ENCODE results near the gene BRD3OS. TPM values are rescaled to one million over a fixed set of nuclear protein-coding genes. Genes with fewer than 3 reads are reported as not detected.
A peak's percentile ranks its signal among the peaks of the same experiment; 100 is the strongest.
"Not testable (repeated sequence)": the region's sequence is repeated elsewhere in the genome, so short reads cannot be mapped to it uniquely, and the experiment has no call there.

Gene BRD3OS
- total and polyA plus RNA-seq, 9 donors: 7.8 to 10.5 (median 9.6) TPM

DNA sequence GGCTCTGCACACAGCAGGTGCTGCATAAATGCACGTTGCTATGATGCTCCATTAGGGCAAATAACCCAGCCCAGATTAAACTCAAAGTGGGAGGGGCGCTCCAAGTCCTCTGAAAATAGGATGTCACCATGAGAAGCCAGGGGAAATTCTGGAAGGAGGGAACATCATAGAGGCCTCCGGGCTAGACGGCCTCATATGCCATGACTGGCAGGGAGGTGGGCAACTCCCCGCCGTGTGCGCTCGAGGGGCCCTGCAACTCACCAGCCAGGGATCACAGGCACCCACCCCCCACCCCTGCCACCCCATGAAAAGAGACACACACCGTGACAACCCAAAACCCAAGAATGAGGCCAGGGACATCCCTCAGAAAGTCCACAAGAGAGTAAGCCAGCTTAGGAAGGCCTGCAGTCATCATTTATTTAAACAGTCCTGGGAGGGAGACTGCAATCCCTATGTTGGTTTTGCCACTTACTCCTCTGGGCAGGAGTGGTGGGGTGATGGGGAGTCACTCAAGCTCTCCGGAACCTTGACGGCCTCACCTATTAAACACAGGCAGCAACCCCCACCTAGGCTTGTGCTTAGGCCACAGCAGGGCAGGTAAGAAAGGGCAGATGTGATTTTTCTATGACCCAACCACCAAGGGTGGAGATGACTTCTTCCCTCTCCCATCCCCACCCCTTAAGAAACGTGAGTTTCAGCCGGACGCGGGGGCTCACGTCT is 37.2 kb upstream of the BRD3OS start:
- Histone ChIP-seq H3K27me3 (ENCODE audit: control insufficient read depth, insufficient read depth, low read length) (peaks cover 5% of the 10 kb centered on the region), H3K4me3 (ENCODE audit: low read length) (no peak overlapping the region), H3K9me3 (replicated peaks; ENCODE audit: control insufficient read depth, low read depth, low read length) (no peaks in the 10 kb centered on the region), H3K27ac (ENCODE audit: low read length) (no peak overlapping the region), H3K36me3 (ENCODE audit: control insufficient read depth, insufficient read depth, low read length) (no peaks in the 10 kb centered on the region), H3K4me1 (ENCODE audit: control insufficient read depth, insufficient read depth, low read length) (peaks cover 21% of the 10 kb centered on the region)
- DNase-seq: no peak
- WGBS (ENCODE audit: insufficient coverage): 80% methylated on average over 2 of the region's 16 CpGs

DNA sequence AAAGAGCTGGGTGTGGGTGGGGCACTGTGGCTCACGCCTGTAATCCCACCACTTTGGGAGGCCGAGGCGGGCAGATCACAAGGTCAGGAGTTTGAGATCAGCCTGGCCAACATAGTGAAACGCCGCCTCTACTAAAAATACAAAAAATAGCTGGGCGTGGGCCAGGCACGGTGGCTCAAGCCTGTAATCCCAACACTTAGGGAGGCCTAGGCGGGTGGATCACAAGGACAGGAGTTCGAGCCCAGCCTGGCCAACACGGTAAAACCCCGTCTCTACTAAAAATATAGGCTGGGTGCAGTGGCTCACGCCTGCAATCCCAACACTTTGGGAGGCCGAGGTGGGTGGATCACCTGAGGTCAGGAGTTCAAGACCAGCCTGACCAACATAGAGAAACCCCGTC is 36.5 kb upstream of the BRD3OS start:
- H3K27me3 ChIP-seq (ENCODE audit: control insufficient read depth, insufficient read depth, low read length); DNase-seq; H3K36me3 ChIP-seq (ENCODE audit: control insufficient read depth, insufficient read depth, low read length); H3K4me3 ChIP-seq (ENCODE audit: low read length); H3K27ac ChIP-seq (ENCODE audit: low read length); H3K9me3 ChIP-seq (replicated peaks; ENCODE audit: control insufficient read depth, low read depth, low read length): not testable (repeated sequence)
- 68% methylated on average over 9 of the region's 14 CpGs for WGBS (ENCODE audit: insufficient coverage)
- peaks cover 25% of the 10 kb centered on the region for H3K4me1 ChIP-seq (ENCODE audit: control insufficient read depth, insufficient read depth, low read length)

DNA sequence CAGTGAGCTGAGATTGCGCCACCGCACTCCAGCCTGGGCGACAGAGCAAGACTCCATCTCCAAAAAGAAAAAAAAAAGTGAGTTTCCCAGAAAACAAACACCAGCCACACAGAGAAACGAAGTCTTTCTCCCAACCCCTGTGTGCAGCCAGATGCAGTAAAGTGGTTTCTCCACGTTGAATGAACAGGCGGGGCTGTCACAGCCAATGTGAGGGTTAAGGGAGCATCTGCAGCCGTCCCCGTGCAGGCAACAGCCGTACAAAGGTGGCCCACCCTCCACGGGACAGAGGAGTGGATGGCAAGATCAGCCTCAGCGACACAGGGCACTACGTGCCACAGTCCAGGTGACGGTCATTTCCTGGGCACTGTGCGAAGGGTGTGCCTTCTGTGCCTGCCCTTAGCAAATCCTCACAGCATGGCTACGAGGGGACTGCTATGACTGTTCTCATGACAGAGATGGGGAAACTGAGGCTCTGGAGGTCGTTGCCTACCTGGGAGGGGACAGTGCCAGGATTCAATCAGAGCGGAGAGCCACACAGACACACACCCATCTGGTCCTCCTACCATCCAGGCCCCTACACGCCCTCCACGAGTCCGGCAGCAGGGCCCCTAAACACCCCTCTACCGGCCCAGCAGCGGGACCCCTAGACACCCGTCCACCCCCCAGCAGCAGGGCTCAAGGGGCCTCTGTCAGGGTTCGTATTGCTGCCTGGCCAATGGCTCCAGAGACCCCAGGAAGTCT is 35.5 kb upstream of the BRD3OS start:
- no peak for DNase-seq
- 59% methylated on average over 13 of the region's 24 CpGs for WGBS (ENCODE audit: insufficient coverage)
- no peak overlapping the region for H3K27ac ChIP-seq (ENCODE audit: low read length)
- peaks cover 5% of the 10 kb centered on the region for H3K27me3 ChIP-seq (ENCODE audit: control insufficient read depth, insufficient read depth, low read length)
- H3K9me3 ChIP-seq (replicated peaks; ENCODE audit: control insufficient read depth, low read depth, low read length): no peaks in the 10 kb centered on the region
- peaks cover 35% of the 10 kb centered on the region for H3K4me1 ChIP-seq (ENCODE audit: control insufficient read depth, insufficient read depth, low read length)
- no peaks in the 10 kb centered on the region for H3K36me3 ChIP-seq (ENCODE audit: control insufficient read depth, insufficient read depth, low read length)
- H3K4me3 ChIP-seq (ENCODE audit: low read length): no peak overlapping the region

DNA sequence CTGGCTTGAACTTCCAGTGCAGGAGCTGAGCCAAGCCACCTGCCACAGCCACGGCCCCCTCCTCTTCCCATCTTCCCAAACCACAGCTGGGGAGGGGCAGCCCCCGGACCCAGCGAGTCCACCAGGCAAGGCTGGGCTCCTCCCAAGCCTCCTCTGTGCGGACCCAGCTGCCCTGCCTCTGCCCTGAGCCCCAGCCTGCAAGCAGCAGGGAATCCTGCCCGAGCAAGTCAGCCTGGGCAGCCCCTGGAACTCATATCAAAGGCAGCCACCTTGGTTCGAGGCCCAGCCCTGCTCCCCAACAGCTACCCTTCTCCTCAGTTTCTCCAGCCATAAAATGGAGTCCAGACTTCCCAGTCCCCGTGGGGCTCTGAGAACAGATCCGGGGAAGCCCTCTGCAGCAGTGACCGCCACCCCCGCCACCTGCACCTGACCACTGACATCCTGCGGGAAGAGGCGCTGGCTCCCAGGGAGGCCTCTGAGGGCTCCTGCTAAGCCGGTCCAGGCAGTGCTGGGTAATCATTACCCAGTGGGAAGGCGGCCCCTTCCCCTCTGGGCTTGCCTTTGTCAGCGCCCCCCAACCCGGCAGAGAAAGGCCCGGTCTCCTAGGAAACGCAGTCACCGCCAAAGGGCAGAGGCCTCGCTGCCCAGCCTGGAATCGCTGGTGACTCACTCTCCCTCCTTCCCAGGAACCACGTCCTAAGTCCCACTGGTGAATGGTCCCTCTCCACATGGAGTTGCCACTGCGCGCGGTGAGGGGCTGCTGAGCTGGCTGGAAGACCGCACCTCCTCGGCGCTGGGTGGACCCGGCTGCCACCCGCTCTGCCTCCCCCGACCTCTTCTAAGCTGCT is 34.7 kb upstream of the BRD3OS start:
- Histone ChIP-seq H3K27ac (ENCODE audit: low read length) (peak overlapping the region; percentile 3), H3K27me3 (ENCODE audit: control insufficient read depth, insufficient read depth, low read length) (peaks cover 5% of the 10 kb centered on the region), H3K4me3 (ENCODE audit: low read length) (peak overlapping the region; percentile 47), H3K9me3 (replicated peaks; ENCODE audit: control insufficient read depth, low read depth, low read length) (no peaks in the 10 kb centered on the region), H3K4me1 (ENCODE audit: control insufficient read depth, insufficient read depth, low read length) (peaks cover 40% of the 10 kb centered on the region), H3K36me3 (ENCODE audit: control insufficient read depth, insufficient read depth, low read length) (no peaks in the 10 kb centered on the region)
- peak; percentile 42 for DNase-seq
- 18% methylated on average over 31 of the region's 31 CpGs for WGBS (ENCODE audit: insufficient coverage)

DNA sequence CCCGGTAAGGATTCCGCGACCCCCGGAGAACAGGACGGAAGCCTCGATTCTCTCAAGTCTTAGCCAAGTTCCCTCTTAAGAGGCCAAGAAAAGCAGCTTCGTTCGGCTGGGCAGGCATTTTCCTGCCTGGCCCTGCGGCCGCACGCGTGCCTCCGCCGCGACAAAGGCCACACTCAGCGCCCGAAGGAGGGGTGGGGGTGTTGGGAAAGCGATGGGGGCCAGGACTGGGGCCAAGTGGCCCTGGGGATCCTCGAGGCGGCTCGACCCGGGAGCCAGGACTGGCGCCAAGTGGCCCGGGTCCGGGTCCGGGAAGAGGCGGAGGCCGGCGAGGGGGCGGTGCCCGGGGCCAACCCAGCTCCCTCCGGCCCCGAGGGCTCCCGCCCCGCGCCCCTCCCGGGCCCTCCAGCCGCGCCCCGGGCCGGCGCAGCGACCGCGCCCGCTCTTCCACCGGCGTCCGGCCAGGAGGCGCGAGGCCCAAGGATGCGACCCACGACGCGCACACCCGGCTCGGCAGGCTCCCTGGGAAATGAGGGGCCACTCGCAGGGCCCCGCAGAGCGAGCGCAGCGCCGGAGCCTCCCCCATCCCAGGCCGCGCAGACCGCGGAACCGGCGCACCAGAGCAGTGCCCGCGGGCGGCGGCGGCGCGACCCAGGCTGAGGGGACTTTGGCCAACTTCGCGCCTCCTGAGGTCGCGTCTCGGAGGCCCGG is 33.9 kb upstream of the BRD3OS start:
- Histone ChIP-seq H3K4me3 (ENCODE audit: low read length) (peak overlapping the region; percentile 47), H3K27me3 (ENCODE audit: control insufficient read depth, insufficient read depth, low read length) (peaks cover 5% of the 10 kb centered on the region), H3K36me3 (ENCODE audit: control insufficient read depth, insufficient read depth, low read length) (no peaks in the 10 kb centered on the region), H3K4me1 (ENCODE audit: control insufficient read depth, insufficient read depth, low read length) (peaks cover 42% of the 10 kb centered on the region), H3K27ac (ENCODE audit: low read length) (peak overlapping the region; percentile 3), H3K9me3 (replicated peaks; ENCODE audit: control insufficient read depth, low read depth, low read length) (no peaks in the 10 kb centered on the region)
- WGBS (ENCODE audit: insufficient coverage): under 1% methylated on average over 80 of the region's 82 CpGs
- peak; percentile 46 for DNase-seq

DNA sequence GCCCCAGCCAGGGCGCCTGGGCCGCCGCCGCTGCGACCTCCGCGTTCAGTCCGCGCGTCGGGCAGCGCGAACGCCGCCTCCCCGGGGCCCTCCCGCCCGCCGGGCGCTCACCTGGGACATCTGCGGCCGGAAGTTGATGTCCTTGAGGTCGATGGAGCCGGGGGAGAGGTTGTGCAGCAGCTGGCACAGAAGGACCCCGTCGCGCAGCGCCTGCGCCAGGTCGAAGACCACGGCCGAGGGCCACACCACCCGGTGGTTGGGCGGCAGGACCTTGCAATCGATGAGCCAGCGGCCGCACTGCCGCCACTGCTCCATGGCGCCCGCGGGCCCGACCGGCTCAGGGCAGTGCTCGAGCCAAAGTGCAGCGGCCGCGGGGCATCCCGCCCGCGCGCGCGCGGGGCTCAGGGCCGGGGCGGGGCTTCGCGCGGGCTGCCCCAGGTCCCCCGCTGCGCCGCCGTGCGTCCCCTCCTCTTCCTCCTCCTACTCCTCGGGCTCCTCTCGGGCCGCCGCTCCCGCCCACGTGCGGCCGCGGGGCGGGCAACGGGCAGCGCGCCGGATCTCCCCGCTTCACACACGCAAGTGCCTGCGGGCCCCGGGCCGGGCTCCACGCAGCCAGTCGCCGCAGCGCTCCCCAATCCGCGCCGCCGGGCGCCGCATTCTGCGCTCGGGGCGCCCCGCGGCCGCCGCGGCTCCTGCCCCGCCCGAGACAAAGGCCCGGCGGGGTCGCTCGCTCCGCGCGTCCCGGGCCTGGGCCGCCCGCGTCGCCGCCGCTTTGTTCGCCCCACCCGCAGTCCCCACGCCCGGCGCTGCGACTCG is 33.1 kb upstream of the BRD3OS start, which contains the start of gene VAV2:
VAV2 (minus strand) TSS at position 361 of the 816 bp plus-strand sequence; CDS start at position 315, 46 bp downstream.
- peak; percentile 74 for DNase-seq

DNA sequence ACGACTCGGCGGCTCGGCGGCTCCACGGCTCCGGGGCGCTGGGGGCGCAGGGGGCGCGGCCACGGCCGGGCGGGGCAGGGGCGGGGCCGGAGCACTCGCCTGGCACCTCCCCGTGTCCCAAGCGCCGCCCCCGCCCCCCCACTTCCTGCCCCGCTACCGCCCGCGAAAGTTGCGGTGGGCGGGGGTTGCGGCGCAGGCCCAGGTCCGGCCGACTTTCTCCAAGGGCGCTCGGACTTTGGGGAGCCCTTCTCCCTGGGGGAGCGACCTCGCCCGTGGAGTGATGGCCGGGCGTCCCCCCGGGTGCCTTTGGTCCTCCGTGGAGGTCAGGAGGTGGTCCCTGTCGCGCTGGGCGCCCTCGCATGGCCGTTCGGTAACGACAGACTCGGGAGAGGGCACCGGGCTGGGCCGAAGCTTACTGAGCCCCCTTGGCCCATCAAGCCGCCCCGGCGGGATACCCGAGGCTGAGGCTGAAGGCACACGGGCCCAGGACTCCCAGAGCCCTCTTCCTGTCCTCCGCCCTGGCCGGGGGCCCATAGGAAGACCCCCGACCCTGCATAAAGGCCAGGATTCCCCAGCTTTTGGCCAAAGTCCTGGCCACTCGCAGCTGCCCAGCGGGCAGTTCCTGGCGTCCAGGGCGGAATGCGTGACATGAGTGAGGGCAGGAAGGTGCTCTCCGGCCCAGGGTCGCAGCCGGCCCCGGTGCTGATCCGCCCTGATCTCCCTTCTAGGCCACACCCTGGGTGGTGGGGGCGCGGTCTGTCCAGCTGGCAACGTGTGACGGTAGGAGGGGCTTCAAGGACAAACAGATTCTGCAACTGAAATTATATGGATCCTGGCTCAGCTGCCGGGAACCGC is 32.3 kb upstream of the BRD3OS start:
- Histone ChIP-seq H3K4me3 (ENCODE audit: low read length) (peak overlapping the region; percentile 84), H3K4me1 (ENCODE audit: control insufficient read depth, insufficient read depth, low read length) (peaks cover 53% of the 10 kb centered on the region), H3K27me3 (ENCODE audit: control insufficient read depth, insufficient read depth, low read length) (peaks cover 5% of the 10 kb centered on the region), H3K27ac (ENCODE audit: low read length) (peak overlapping the region; percentile 94), H3K36me3 (ENCODE audit: control insufficient read depth, insufficient read depth, low read length) (no peaks in the 10 kb centered on the region), H3K9me3 (replicated peaks; ENCODE audit: control insufficient read depth, low read depth, low read length) (no peaks in the 10 kb centered on the region)
- 0% methylated on average over 60 of the region's 74 CpGs for WGBS (ENCODE audit: insufficient coverage)
- DNase-seq: peak; percentile 95

More for the DNA sequence above, 33.1 kb upstream of the BRD3OS start, which contains the start of gene VAV2:
- Histone ChIP-seq H3K9me3 (replicated peaks; ENCODE audit: control insufficient read depth, low read depth, low read length) (no peaks in the 10 kb centered on the region), H3K4me3 (ENCODE audit: low read length) (peak within 1 kb of the TSS; percentile 84), H3K36me3 (ENCODE audit: control insufficient read depth, insufficient read depth, low read length) (no peaks in the 10 kb centered on the region), H3K4me1 (ENCODE audit: control insufficient read depth, insufficient read depth, low read length) (peaks cover 50% of the 10 kb centered on the region), H3K27me3 (ENCODE audit: control insufficient read depth, insufficient read depth, low read length) (peaks cover 5% of the 10 kb centered on the region), H3K27ac (ENCODE audit: low read length) (peak within 1 kb of the TSS; percentile 94)
- under 1% methylated on average over 124 of the region's 124 CpGs for WGBS (ENCODE audit: insufficient coverage)

DNA sequence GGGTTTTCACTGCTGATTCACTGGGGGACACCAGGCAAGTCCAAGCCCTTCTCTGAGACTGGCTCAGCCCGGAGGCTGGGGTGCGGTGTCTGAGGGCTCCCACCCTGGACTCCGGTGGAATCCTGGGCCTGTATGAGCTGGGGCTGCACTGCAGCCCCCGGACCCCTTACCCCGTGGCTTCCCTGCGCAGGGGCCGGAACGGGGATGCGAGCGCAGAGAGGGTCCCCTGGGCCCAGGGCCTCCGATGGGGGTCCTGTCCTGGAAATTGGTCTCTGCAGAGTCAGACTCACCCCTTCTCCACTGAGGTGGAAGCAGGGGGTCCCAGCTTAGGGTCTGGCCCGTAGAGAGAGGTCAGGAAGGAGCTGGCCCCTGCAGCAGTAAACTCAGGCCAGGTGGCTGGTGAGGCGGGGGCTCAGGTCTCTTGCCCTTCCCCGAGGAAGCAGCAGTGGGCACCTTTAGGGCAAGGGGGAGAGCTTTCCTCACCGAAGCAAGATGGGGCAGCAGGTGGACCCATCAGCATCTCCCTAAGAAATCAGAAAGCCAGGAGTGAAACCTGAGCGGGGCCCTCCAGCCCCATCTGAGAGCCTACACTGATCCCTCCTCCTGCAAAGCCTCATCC is 31.5 kb upstream of the BRD3OS start:
- Histone ChIP-seq H3K9me3 (replicated peaks; ENCODE audit: control insufficient read depth, low read depth, low read length) (no peaks in the 10 kb centered on the region), H3K27me3 (ENCODE audit: control insufficient read depth, insufficient read depth, low read length) (peaks cover 5% of the 10 kb centered on the region), H3K4me3 (ENCODE audit: low read length) (peak overlapping the region; percentile 84), H3K36me3 (ENCODE audit: control insufficient read depth, insufficient read depth, low read length) (no peaks in the 10 kb centered on the region), H3K27ac (ENCODE audit: low read length) (peak overlapping the region; percentile 94), H3K4me1 (ENCODE audit: control insufficient read depth, insufficient read depth, low read length) (peaks cover 53% of the 10 kb centered on the region)
- DNase-seq: no peak
- 37% methylated on average over 9 of the region's 16 CpGs for WGBS (ENCODE audit: insufficient coverage)

Data from muscle of leg (tissue), 11 donors.